AG04450 (cell line): Measurements from ENCODE around the gene MTR. TPM values are rescaled to one million over a fixed set of nuclear protein-coding genes. Genes with fewer than 3 reads are reported as not detected.

Experiments
- CTCF ChIA-PET: fragments of 300-600, 350-600 bp; formaldehyde crosslinking; extraction: SDS; loops from one replicate; lab custom pipeline; 2022; ENCODE audit warnings: antibody characterized with exemption, inconsistent platforms; lab: Charles Lee
- POLR2A ChIA-PET: fragments of 350-600 bp; formaldehyde crosslinking; extraction: SDS; loops from one replicate; lab custom pipeline; 2021; ENCODE audit warnings: antibody characterized with exemption, inconsistent platforms; lab: Yijun Ruan, JAX
- DNase-seq: peaks from one replicate; pipeline ENCODE4 v3.0.0-alpha.2; 2011; ENCODE audit warnings: low read depth, low spot score
- H3K27ac ChIP-seq: one replicate; pipeline ENCODE4 v1.5.1; 2012; ENCODE audit warnings: low read depth, low read length, control low read depth
- H3K27me3 ChIP-seq: one replicate; pipeline ENCODE4 v1.6.0; 2012; ENCODE audit warnings: low read length; ENCODE audit not compliant: control insufficient read depth, insufficient read depth
- H3K4me3 ChIP-seq: 2 replicates; pipeline ENCODE4 v1.5.1; 2011; ENCODE audit warnings: mild to moderate bottlenecking, low read depth, low read length, control low read depth
- H3K9me3 ChIP-seq: 2 replicates; pipeline ENCODE4 v1.5.1; 2012; ENCODE audit warnings: low read length; ENCODE audit not compliant: control insufficient read depth, insufficient read depth
- CTCF ChIP-seq: IDR thresholded peaks from 2 replicates; pipeline ENCODE4 v1.5.1; 2011; ENCODE audit warnings: low read depth, low read length, control low read depth, inconsistent platforms
- polyA plus RNA-seq: library from polyadenylated mRNA; depleted of rRNA; stranded (reverse); fragments of >200 nt; gene quantifications from 2 replicates; pipeline ENCODE4 v1.2.3, GENCODE V29; 2011

The MTR gene
- polyA plus RNA-seq, 1 experiment = 13.0 TPM

GRCh38 chr1:236800002-236800620, 5.0 kb downstream of the MTR start:
- no peak for TF ChIP-seq CTCF
- Histone ChIP-seq H3K27me3 (no peaks in the 10 kb centered on the region), H3K4me3 (no peak overlapping the region), H3K27ac (no peak overlapping the region), H3K9me3 (no peaks in the 10 kb centered on the region)
- ChIA-PET CTCF (interaction anchor here (0.5 to 1.9 kb wide), 3 partner anchors 41 to 561 kb away, joined by 4 to 9 read pairs (median 6); no protein-coding TSS in a partner anchor), POLR2A (no interaction called here)
- DNase-seq = no peak

GRCh38 chr1:236800623-236801022, 5.5 kb downstream of the MTR start:
- ChIA-PET CTCF (interaction anchor here (1.2 to 1.9 kb wide), 2 partner anchors 41 to 68 kb away, joined by 4 to 6 read pairs; no protein-coding TSS in a partner anchor), POLR2A (no interaction called here)
- H3K27ac ChIP-seq = no peak overlapping the region
- no peak for TF ChIP-seq CTCF
- H3K27me3 ChIP-seq = no peaks in the 10 kb centered on the region
- DNase-seq = no peak
- H3K9me3 ChIP-seq = no peaks in the 10 kb centered on the region
- no peak overlapping the region for H3K4me3 ChIP-seq

- Histone ChIP-seq H3K4me3 (no peak overlapping the region), H3K27ac (no peak overlapping the region), H3K27me3 (no peaks in the 10 kb centered on the region), H3K9me3 (no peaks in the 10 kb centered on the region)
- ChIA-PET CTCF (interaction anchor here (1.1 to 1.9 kb wide), 2 partner anchors 43 kb away, joined by 3 to 6 read pairs; no protein-coding TSS in a partner anchor), POLR2A (no interaction called here)
- no peak for DNase-seq
- TF ChIP-seq CTCF = no peak
These were observed 7.2 kb downstream of the MTR start for GRCh38 chr1:236802264-236802663.

GRCh38 chr1:236806634-236807033, 11.5 kb downstream of the MTR start:
- POLR2A ChIA-PET = no interaction called here
- DNase-seq = no peak

More at GRCh38 chr1:236806634-236807033, 11.5 kb downstream of the MTR start:
- Histone ChIP-seq H3K27me3 (no peaks in the 10 kb centered on the region), H3K27ac (no peak overlapping the region), H3K4me3 (no peak overlapping the region), H3K9me3 (no peaks in the 10 kb centered on the region)
- no peak for TF ChIP-seq CTCF
- CTCF ChIA-PET = interaction anchor here (1.2 kb wide), 1 partner anchor 47 kb away, joined by 3 read pairs; no protein-coding TSS in a partner anchor
